Spleen (tissue), 11 donors: Measurements from ENCODE around the gene TRIM66. TPM values are rescaled to one million over a fixed set of nuclear protein-coding genes. Genes with fewer than 3 reads are reported as not detected.

Experiments used
- DNase-seq: peaks from one replicate; pipeline ENCODE4 v3.0.0-alpha.2; 2020
- H3K27ac ChIP-seq, 8 donors: fragments of 200-600 bp; sonication (generic) in 7 of 8; 1 replicate in 4 of 8; 2 replicates in 4 of 8; pipeline versions ENCODE4 v1.5.0 to v1.8.0; 2016 to 2021; ENCODE audit warnings: inconsistent platforms in 4 of 8, mild to moderate bottlenecking in 4 of 8, moderate library complexity in 1 of 8
- H3K27me3 ChIP-seq, 7 donors: fragments of 200-600 bp; sonication (generic) in 6 of 7; replicated peaks in 1 of 7; 1 replicate in 4 of 7; 2 replicates in 3 of 7; pipeline versions ENCODE4 v1.5.0 to v1.8.0; 2016 to 2021; ENCODE audit warnings: inconsistent platforms in 3 of 7, mild to moderate bottlenecking in 1 of 7
- H3K36me3 ChIP-seq, 6 donors: fragments of 200-600 bp; sonication (generic) in 5 of 6; 1 replicate in 4 of 6; 2 replicates in 2 of 6; pipeline versions ENCODE4 v1.5.0 to v1.8.0; 2016 to 2021; ENCODE audit warnings: inconsistent platforms in 2 of 6
- H3K4me1 ChIP-seq, 6 donors: fragments of 200-600 bp; sonication (generic) in 5 of 6; 1 replicate in 3 of 6; 2 replicates in 3 of 6; pipeline versions ENCODE4 v1.5.0 to v1.8.0; 2016 to 2021; ENCODE audit warnings: inconsistent platforms in 3 of 6
- H3K4me3 ChIP-seq, 8 donors: fragments of 200-600 bp; sonication (generic) in 7 of 8; 1 replicate in 4 of 8; 2 replicates in 4 of 8; pipeline versions ENCODE4 v1.5.0 to v1.8.0; 2016 to 2021; ENCODE audit warnings: inconsistent platforms in 4 of 8, mild to moderate bottlenecking in 4 of 8, moderate library complexity in 2 of 8
- H3K9me3 ChIP-seq, 8 donors: fragments of 200-600 bp; sonication (generic) in 7 of 8; 1 replicate in 4 of 8; 2 replicates in 4 of 8; pipeline versions ENCODE4 v1.5.0 to v1.8.0; 2016 to 2021; ENCODE audit warnings: inconsistent platforms in 4 of 8
- POLR2A ChIP-seq, 3 donors: fragments of 450-650 bp; IDR thresholded peaks; one replicate each; pipeline ENCODE4 v1.5.1; 2017; ENCODE audit warnings: antibody characterized with exemption in 3 of 3, mild to moderate bottlenecking in 1 of 3
- POLR2AphosphoS5 ChIP-seq, 3 donors: sonication (generic); formaldehyde crosslinking; IDR thresholded peaks; one replicate each; pipeline ENCODE4 v1.5.1; 2017; ENCODE audit warnings: antibody characterized with exemption in 3 of 3
- WGBS, 5 donors: extraction: QIAGEN DNeasy Blood & Tissue Kit in 3 of 5; methylation state at CpG; one replicate each; pipeline versions ENCODE4 v1.1.5 to v1.1.7; 2013 to 2018; 5-methylcytosine and 5-hydroxymethylcytosine counted together
- intact Hi-C: fragments of 100-400 bp; cut with DNase I; formaldehyde crosslinking; loops from one replicate; pipeline ENCODE4 v1.15.0; 2023; ENCODE audit warnings: low total_unique reads
- polyA plus RNA-seq, 3 donors: library from polyadenylated mRNA; stranded (reverse); fragments of 200-250 nt; gene quantifications; one replicate each; pipeline ENCODE4 v1.2.1, GENCODE V29; 2013
- total RNA-seq, 7 donors: library from RNA; depleted of rRNA in 3 of 7; stranded (reverse); fragments of >200 nt in 3 of 7; fragmentation: NEBNext Ultra II Directional in 4 of 7; extraction: Animal tissue kit (Norgen Biotek cat#: 25700) in 4 of 7; gene quantifications; one replicate each; pipeline versions ENCODE4 v1.1.0 to v1.2.1, GENCODE V29; 2016 to 2021
- TF ChIP-seq, protein P1 (sequence below), 11 experiments: fragments of 200-600 bp in 7 of 11; fragments of 450-650 bp in 4 of 11; sonication (generic) in 4 of 11; IDR thresholded peaks in 8 of 11; conservative IDR thresholded peaks in 3 of 11; 1 replicate in 7 of 11; 2 replicates in 4 of 11; pipeline versions ENCODE4 v1.4.0 to v1.8.0; 2016 to 2021; ENCODE audit warnings: antibody characterized with exemption in 11 of 11, inconsistent platforms in 4 of 11, mild to moderate bottlenecking in 1 of 11
- donor health status: healthy with polysubstance abuse.
- donor health status: DM: no; HTN: no; CAD: no; lungs with moderate emphysema.
- donor health status: DM: no; HTN: no; CAD: no.
- donor health status: Bipolar disorder and iron deficiency.
- donor health status: healthy.
- donor health status: DM: no; HTN: no; CAD: no.
- donor health status: DM: yes; HTN: yes; CAD: no.

Gene TRIM66
- total and polyA plus RNA-seq, 10 donors = 0.86 to 22.8 (median 10.3) TPM

GRCh38 chr11:8650401-8650990, 32.0 kb downstream of the TRIM66 start:
- intact Hi-C loops = no loop called here
- no peaks in the 10 kb centered on the region for H3K9me3 ChIP-seq
- no peaks in the 10 kb centered on the region for H3K4me1 ChIP-seq
- no peaks in the 10 kb centered on the region for H3K27me3 ChIP-seq
- no peak overlapping the region for H3K4me3 ChIP-seq
- no peak for TF ChIP-seq POLR2A (IDR thresholded peaks at IDR 0.05)
- TF ChIP-seq, protein P1, sequence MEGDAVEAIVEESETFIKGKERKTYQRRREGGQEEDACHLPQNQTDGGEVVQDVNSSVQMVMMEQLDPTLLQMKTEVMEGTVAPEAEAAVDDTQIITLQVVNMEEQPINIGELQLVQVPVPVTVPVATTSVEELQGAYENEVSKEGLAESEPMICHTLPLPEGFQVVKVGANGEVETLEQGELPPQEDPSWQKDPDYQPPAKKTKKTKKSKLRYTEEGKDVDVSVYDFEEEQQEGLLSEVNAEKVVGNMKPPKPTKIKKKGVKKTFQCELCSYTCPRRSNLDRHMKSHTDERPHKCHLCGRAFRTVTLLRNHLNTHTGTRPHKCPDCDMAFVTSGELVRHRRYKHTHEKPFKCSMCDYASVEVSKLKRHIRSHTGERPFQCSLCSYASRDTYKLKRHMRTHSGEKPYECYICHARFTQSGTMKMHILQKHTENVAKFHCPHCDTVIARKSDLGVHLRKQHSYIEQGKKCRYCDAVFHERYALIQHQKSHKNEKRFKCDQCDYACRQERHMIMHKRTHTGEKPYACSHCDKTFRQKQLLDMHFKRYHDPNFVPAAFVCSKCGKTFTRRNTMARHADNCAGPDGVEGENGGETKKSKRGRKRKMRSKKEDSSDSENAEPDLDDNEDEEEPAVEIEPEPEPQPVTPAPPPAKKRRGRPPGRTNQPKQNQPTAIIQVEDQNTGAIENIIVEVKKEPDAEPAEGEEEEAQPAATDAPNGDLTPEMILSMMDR (IDR thresholded peaks at IDR 0.05 in 8 of 11, conservative IDR thresholded peaks at IDR 0.05 in 3 of 11) = no peak
- no peak for TF ChIP-seq POLR2AphosphoS5 (IDR thresholded peaks at IDR 0.05)
- DNase-seq = no peak
- 90 to 96% (median 92%) methylated on average over 2 of the region's 2 CpGs for WGBS, 5 donors
- H3K27ac ChIP-seq = no peak overlapping the region
- peaks cover 3 to 61% (median 28%) of the 10 kb centered on the region in 6 donors for H3K36me3 ChIP-seq

DNA sequence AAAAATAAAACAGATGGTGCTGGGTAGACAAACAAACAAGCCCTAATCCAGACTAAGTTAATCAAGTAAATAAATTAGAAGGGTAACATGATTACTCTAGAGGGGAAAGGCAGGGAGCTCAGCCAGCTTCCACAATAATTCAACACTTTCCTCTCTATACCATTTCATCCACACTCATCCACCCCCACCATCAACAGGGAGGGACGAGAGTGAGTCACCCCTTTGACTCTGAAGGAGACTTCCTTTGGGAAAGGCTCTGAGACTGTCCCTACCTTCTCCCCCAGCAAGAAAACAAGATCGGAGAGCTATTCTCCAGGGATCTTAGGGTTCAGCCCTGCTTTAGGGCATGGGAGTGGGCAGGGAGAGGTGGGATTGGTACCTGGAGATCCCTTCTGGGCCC, 33.1 kb downstream of the TRIM66 start:
- WGBS, 5 donors = 85 to 97% (median 95%) methylated on average over 2 of the region's 2 CpGs
- peaks cover 5 to 72% (median 33%) of the 10 kb centered on the region in 6 donors for H3K36me3 ChIP-seq
- no peaks in the 10 kb centered on the region for H3K27me3 ChIP-seq
- TF ChIP-seq POLR2A (IDR thresholded peaks at IDR 0.05) (no peak), POLR2AphosphoS5 (IDR thresholded peaks at IDR 0.05) (no peak)
- TF ChIP-seq, protein P1 (IDR thresholded peaks at IDR 0.05 in 8 of 11, conservative IDR thresholded peaks at IDR 0.05 in 3 of 11) = no peak
- intact Hi-C loops = no loop called here
- H3K27ac ChIP-seq = no peak overlapping the region
- no peaks in the 10 kb centered on the region for H3K9me3 ChIP-seq
- no peak for DNase-seq
- no peaks in the 10 kb centered on the region for H3K4me1 ChIP-seq
- no peak overlapping the region for H3K4me3 ChIP-seq

DNA sequence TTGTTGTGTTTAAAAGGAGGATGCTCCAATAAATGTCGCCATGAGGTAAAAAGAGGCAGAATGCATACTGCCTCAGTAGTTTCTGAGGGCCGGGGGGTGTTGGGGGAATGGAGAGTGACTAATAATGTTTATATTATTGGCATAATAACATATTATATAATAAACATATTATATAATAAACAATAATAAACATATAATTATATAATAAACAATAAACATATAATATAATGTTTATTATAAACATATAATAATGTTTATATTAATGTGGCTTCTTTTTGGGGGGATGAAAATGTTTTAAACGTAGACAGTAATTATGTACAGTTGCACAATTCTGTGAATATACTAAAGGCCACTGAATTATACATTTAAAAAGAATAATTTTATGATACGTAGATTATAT, 35.6 kb downstream of the TRIM66 start:
- Histone ChIP-seq H3K9me3 (no peaks in the 10 kb centered on the region), H3K27ac (no peak overlapping the region), H3K27me3 (no peaks in the 10 kb centered on the region), H3K4me1 (no peaks in the 10 kb centered on the region), H3K4me3 (no peak overlapping the region), H3K36me3 (peaks cover 5 to 97% (median 40%) of the 10 kb centered on the region in 6 donors)
- intact Hi-C loops = no loop called here
- whole genome bisulfite sequencing, 5 donors = 96 to 99% (median 97%) methylated on average over 4 of the region's 4 CpGs
- DNase-seq = no peak
- TF ChIP-seq, protein P1 (IDR thresholded peaks at IDR 0.05 in 8 of 11, conservative IDR thresholded peaks at IDR 0.05 in 3 of 11) = no peak
- TF ChIP-seq POLR2A (IDR thresholded peaks at IDR 0.05) (no peak), POLR2AphosphoS5 (IDR thresholded peaks at IDR 0.05) (no peak)

DNA sequence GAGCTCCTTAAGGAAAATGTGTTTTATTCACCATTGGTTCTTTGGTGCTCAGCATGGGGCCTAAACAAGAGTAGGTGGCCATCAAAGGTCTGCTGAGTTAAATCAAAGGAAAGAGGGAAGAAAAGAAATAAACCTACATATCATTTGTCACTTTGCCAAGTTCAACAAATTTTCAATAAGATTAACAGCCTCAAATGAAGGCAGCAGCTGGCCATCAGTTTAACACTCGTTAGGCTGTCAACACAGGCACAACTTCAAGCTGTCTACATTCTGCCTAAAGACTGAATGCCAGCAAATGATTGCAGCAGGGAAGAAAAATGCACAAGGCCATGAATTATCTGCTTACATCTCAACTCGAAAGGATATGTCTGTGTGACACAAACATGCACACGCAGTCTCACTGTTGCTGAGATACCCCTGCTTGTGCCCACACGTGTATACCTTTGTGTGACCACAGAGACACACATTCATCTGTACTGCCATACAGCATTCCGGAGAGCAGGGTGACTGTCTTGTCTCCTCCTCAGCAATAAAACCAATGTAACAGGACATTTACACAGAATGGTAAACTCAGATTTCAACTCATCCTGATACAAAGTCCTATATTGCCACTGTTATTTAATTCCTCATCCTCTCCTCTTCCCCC, 40.1 kb downstream of the TRIM66 start:
- TF ChIP-seq, protein P1 (IDR thresholded peaks at IDR 0.05 in 8 of 11, conservative IDR thresholded peaks at IDR 0.05 in 3 of 11) = no peak
- no peak for TF ChIP-seq POLR2A (IDR thresholded peaks at IDR 0.05)
- TF ChIP-seq POLR2AphosphoS5 (IDR thresholded peaks at IDR 0.05) = no peak
- Histone ChIP-seq H3K4me1 (no peaks in the 10 kb centered on the region), H3K27me3 (no peaks in the 10 kb centered on the region), H3K9me3 (no peaks in the 10 kb centered on the region), H3K36me3 (peaks cover 5 to 97% (median 59%) of the 10 kb centered on the region in 6 donors), H3K4me3 (no peak overlapping the region), H3K27ac (no peak overlapping the region)
- intact Hi-C loops = no loop called here
- WGBS, 5 donors = 85 to 95% (median 88%) methylated on average over 5 of the region's 5 CpGs
- DNase-seq = no peak
